ENCODE data around the gene GPR17.

GPR17 gene

GRCh38 chr2:127661072-127661649, 15.2 kb downstream of the GPR17 start:
- TF ChIP-seq CTCF (IDR thresholded peaks at IDR 0.05; ENCODE audit: low read depth, low read length), result no peak
- no peak overlapping the region for H3K4me3 ChIP-seq (ENCODE audit: low read depth, low read length)
- in situ Hi-C loops (cut with HindIII; ENCODE audit: low sequenced_read_pairs), result no loop called here
- no peak for DNase-seq (ENCODE audit: low read depth, low spot score)

GRCh38 chr2:127661949-127662510, 16.1 kb downstream of the GPR17 start:
- TF ChIP-seq CTCF (IDR thresholded peaks at IDR 0.05; ENCODE audit: low read depth, low read length), result no peak
- no peak for DNase-seq (ENCODE audit: low read depth, low spot score)
- no peak overlapping the region for H3K4me3 ChIP-seq (ENCODE audit: low read depth, low read length)
- in situ Hi-C loops (cut with HindIII; ENCODE audit: low sequenced_read_pairs), result no loop called here

- TF ChIP-seq CTCF (IDR thresholded peaks at IDR 0.05; ENCODE audit: low read depth, low read length), result no peak
- no peak overlapping the region for H3K4me3 ChIP-seq (ENCODE audit: low read depth, low read length)
- in situ Hi-C loops (cut with HindIII; ENCODE audit: low sequenced_read_pairs), result no loop called here
- DNase-seq (ENCODE audit: low read depth, low spot score), result no peak
Observed at GRCh38 chr2:127662937-127663565, 17.1 kb downstream of the GPR17 start.

DNA sequence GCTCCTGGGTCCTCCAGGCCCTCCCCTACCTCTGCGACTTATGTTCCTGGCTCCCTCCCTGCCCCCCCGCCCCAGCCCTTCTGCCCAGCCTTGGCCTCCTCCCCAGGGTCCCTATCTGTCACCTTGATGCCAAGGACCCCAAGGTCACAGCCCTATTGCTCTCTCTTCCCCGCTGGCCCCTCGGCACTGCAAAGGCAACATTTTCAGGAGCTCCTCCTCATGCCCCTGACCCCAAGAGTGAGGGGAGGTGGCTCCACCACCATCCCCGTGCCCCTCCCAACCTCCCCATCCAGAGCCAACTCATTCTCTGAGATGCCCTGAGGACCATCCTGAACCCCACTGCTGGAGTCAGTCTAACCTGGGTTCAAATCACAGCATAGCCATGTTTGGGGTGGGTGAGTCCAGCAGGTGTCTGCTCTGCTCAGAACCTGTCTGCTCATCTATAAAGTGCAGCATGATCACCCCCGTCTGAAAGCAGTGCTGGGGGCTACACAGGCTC, 17.7 kb downstream of the GPR17 start:
- TF ChIP-seq CTCF (IDR thresholded peaks at IDR 0.05; ENCODE audit: low read depth, low read length), result no peak
- no peak for DNase-seq (ENCODE audit: low read depth, low spot score)
- no peak overlapping the region for H3K4me3 ChIP-seq (ENCODE audit: low read depth, low read length)
- in situ Hi-C loops (cut with HindIII; ENCODE audit: low sequenced_read_pairs), result no loop called here

GRCh38 chr2:127664065-127664894, 18.3 kb downstream of the GPR17 start:
- no peak for DNase-seq (ENCODE audit: low read depth, low spot score)
- in situ Hi-C loops (cut with HindIII; ENCODE audit: low sequenced_read_pairs), result no loop called here
- no peak for TF ChIP-seq CTCF (IDR thresholded peaks at IDR 0.05; ENCODE audit: low read depth, low read length)
- H3K4me3 ChIP-seq (ENCODE audit: low read depth, low read length), result no peak overlapping the region

DNA sequence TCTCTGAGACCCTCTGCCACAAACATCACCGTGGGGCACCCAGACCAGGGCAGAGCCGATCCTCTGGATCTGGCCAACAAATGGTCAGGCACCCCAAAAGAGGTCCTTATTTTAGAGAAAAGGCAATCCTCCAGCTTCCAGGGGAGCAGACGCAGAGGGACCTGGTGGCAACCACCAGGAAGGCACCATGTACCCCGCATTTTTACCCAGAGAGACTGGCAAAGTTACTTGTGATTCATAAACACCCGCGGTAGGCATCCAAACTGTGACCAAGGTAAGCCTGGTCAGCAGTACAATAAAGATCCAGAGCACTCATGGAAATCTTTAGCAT, 18.9 kb downstream of the GPR17 start:
- no peak for TF ChIP-seq CTCF (IDR thresholded peaks at IDR 0.05; ENCODE audit: low read depth, low read length)
- in situ Hi-C loops (cut with HindIII; ENCODE audit: low sequenced_read_pairs), result no loop called here
- H3K4me3 ChIP-seq (ENCODE audit: low read depth, low read length), result no peak overlapping the region
- DNase-seq (ENCODE audit: low read depth, low spot score), result no peak

All from astrocyte of the spinal cord (primary cell).